GM18909 (cell line): ENCODE data around the gene PHF21A.
"Not testable (repeated sequence)": the region's sequence is repeated elsewhere in the genome, so short reads cannot be mapped to it uniquely, and the experiment has no call there.

ENCODE experiments used
- ATAC-seq: cut with Tn5 transposase; IDR thresholded peaks from one replicate; pipeline ENCODE4 v1.9.1; 2021; ENCODE audit warnings: mild to moderate bottlenecking; ENCODE audit not compliant: unreplicated experiment, poor library complexity

PHF21A gene

DNA sequence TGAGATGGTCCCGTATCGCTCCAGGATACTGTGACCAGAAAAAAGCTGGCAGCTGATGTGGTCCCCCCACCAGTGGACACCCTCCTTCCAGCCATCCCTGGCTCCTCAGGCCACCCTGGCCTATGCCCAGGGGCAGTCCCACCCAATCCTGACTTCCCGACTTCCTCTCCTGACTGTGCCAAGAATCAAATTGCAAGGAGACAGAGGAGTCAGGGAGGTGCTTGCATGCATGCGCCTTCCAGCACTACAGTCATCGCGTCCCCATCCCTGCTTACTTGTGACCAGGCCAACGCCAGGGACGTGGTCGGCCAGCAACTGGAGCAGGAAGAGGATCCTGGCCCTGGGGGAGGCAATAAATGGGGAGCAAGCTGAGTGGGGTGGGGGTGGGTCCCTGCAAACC is 210.6 kb downstream of the PHF21A start:
- ATAC-seq = no peak

GRCh38 chr11:45909594-45910475 is 211.4 kb downstream of the PHF21A start:
- no peak for ATAC-seq

DNA sequence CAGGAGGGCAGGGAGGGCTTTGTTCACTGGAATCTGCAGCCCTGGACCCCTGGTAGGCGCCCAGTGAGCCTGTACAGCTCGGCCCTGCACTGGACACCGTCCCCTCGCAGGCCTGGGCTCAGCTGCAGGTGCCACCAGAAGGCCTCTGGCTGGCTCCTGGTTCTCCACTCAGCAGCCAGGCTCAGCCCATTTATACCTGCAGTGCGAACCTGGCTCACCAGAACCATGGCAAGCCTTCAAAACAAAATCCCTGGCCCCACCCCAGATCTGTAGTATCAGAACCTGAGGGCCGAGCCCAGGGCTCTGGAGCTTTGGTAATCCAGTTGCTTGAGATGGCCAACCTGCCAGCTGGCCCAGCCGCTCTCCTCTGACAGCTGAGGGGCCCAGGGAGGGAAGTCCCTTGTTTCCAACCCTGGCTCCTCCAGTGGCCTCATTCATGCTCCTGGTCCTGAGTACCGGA is 213.3 kb downstream of the PHF21A start:
- no peak for ATAC-seq

DNA sequence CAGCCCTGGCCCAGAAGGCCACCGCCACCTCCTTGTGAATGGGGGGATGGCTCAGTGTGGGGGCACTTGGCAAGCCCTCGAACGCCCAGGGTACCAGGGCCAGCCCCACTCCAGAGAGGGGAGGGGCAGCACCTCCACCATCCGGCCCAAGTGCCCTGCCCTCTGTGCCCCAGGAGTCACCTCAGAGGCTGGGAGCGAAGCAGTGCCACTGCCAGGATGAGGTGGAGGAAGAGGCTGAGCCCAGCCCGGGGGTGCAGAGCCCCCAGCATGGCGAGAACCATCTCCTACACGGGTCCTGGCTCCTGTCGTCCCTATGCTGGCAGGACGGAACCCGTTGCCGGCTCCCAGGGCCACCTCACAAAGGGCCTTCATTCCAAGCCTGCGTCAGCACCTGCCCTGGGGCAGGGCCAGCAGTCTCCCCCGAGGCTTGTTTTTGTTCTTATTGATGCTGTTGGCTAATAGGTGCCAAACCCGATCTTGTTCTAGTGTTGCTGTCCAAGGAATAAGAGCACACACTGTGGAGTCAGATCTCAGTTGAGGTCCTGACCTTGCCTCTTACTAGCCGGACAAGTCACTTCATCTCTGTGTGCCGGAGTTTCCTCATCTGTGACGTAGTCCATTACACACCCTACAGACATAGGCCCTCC is 214.2 kb downstream of the PHF21A start, which contains the start of gene FREY1:
FREY1 (minus strand) TSS at position 307 of the 647 bp plus-strand sequence; CDS start at position 281, 26 bp downstream.
- no peak for ATAC-seq

DNA sequence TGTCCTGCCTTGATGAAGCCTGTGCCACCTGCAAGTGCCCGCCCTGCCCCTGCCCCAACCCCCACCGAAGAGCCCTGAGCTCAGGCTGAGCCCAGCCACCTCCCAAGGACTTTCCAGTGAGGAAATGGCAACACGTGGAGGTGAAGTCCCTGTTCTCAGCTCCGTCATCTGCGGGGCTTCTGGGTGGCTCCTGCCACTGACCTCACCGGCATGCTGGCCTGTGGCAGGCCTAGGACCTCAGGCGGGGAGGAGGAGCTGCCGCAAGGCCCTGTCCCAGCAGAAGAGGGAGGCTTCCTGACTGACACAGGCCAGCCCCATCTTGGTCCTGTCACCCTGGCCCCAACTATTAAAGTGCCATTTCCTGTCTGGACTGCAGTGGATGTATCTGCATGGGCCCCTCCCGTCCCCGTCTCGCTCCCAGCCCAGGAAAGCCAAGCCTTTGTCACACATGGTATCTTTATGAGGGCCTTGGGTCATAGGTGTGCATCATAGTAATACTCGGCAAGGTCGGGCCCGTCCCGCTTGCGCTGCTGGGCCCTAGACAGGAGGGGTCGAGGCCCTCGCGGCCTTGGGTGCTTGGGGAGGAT is 215.1 kb downstream of the PHF21A start:
- ATAC-seq = no peak

DNA sequence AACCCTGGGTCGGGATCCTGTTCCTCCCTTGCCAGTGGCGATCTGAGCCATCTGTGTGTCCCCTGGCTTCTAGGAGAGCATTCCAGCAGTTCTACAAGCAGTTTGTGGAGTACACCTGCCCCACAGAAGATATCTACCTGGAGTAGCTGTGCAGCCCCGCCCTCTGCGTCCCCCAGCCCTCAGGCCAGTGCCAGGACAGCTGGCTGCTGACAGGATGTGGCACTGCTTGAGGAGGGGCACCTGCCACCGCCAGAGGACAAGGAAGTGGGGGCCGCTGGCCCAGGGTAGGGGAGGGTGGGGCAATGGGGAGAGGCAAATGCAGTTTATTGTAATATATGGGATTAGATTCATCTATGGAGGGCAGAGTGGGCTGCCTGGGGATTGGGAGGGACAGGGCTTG is 215.7 kb downstream of the PHF21A start:
- not testable (repeated sequence) for ATAC-seq

GRCh38 chr11:45905095-45905494 is 216.2 kb downstream of the PHF21A start:
- no peak for ATAC-seq

DNA sequence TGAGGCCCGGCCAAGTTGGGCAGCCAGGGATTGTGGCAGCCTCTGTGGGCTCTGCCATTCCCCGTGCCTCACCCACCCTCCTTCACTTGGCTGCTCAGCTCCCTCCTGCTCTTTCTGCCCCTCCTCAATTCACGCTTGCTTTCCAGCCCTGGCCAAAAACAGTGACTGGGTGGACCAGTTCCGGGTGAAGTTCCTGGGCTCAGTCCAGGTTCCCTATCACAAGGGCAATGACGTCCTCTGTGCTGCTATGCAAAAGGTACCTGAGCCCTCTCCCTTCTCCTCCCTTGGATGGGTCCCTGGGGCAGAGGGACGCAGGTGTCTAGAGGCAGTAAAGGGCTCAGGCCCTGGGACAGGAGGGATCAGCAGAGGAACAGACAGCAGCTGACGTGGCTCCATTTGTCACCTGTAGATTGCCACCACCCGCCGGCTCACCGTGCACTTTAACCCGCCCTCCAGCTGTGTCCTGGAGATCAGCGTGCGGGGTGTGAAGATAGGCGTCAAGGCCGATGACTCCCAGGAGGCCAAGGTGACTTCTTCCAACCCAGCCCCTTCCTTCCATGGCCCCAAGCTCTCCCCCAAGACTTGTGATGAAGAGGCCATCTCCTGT is 216.8 kb downstream of the PHF21A start:
- ATAC-seq = no peak

DNA sequence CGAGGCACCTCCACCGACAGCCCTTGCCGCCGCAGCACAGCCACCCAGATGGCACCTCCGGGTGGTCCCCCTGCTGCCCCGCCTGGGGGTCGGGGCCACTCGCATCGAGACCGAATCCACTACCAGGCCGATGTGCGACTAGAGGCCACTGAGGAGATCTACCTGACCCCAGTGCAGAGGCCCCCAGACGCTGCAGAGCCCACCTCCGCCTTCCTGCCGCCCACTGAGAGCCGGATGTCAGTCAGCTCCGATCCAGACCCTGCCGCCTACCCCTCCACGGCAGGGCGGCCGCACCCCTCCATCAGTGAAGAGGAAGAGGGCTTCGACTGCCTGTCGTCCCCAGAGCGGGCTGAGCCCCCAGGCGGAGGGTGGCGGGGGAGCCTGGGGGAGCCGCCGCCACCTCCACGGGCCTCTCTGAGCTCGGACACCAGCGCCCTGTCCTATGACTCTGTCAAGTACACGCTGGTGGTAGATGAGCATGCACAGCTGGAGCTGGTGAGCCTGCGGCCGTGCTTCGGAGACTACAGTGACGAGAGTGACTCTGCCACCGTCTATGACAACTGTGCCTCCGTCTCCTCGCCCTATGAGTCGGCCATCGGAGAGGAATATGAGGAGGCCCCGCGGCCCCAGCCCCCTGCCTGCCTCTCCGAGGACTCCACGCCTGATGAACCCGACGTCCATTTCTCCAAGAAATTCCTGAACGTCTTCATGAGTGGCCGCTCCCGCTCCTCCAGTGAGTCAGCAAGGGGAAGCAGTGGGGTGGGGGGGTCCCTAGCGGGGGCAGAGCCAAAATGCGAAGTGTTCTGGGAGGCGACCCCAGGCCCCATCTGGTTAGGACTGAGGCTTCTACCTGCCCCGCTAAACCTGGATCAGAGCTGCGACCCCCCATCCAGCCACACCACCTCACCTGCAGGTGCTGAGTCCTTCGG is 218.5 kb downstream of the PHF21A start:
- no peak for ATAC-seq

- no peak for ATAC-seq
Observed at GRCh38 chr11:45901626-45902025, 219.6 kb downstream of the PHF21A start.

- no peak for ATAC-seq
Observed at GRCh38 chr11:45900916-45901617, 220.2 kb downstream of the PHF21A start.

DNA sequence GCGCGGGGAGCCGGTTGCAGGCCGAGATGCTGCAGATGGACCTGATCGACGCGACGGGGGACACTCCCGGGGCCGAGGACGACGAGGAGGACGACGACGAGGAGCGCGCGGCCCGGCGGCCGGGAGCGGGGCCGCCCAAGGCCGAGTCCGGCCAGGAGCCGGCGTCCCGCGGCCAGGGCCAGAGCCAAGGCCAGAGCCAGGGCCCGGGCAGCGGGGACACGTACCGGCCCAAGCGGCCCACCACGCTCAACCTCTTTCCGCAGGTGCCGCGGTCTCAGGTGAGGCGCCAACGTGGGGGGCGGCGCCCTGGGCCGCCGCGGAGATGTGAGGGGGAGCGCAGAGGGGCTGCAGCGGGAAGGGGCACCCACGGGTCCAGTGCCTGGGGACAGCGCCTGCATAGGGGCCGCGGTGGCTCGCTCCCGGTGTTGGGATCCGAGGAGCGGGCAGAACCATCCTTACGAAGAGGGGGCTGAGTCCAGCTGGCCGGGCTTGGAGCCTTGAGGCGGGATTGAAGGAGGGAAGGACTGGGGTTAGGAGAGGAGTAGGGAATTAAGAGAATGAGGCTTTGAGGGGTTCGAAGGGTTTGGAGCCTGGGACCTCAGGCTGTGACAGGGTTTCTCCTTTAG is 221.0 kb downstream of the PHF21A start:
- ATAC-seq = peak; percentile 16

DNA sequence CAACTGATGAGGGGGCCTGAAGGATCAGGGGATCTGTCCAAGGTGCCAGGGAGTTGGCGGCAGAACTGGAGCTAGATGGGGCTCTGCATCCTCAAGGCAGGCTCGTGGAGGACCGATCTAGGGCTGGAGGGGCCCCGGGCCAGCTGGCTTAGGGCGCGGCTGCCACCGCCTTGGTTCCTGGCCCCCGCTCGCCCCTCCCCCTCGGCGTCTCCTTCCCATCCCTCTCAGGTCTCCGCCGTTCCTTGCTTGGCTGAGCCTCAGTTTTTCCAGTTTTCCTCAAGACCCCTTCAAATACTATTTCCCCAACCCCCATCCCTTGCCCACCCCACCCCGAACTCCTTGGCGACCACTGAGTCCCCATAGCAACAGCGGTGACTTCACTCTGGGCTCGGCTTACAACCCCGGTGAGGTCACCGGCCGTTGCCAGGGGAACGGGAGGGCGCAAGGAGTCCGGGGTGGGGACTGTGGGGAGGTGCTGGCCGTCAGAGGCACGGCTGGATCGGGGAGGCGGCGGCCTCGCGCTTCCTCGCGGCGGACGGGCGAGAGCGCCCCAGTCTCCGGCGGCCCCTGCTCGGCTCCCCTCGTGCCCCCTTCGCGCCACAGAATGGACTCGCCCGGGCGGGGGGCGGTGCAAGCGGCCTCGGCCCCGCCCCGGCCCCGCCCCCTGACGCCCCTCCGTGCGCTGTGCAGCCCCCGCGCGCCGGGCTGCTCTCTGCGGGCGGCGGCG is 221.6 kb downstream of the PHF21A start:
- peak; percentile 55 for ATAC-seq

- ATAC-seq = no peak
Observed at GRCh38 chr11:45899086-45899447, 222.2 kb downstream of the PHF21A start.

- ATAC-seq = no peak
Observed at GRCh38 chr11:45897556-45897955, 223.7 kb downstream of the PHF21A start.

DNA sequence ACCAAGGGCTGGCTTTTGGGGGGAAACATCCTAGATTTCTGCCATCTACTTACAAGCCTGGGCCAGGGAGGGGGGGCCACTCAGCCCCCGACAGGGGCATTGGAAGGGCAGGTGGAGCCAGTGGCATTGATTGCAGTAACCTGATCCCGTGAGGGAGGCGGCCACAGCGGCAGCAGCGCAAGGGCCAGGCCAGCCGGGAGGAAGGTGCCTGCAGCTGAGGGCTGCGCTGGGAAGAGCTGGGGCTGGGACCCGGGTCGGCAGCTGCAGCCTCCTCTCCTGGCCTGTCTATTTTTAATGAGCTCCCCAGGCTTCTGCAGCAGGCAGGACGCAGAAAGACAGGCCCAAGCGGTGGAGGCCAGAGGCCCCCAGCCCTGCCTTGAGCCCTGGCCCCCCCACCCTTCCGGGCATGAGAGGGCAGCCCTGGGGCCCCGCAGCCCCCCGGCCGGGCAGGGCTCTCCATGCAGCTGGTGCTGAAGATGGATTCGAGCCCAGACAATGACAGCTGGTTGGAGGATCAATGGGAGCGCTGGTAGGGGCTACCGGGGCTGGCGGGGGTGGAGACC is 224.8 kb downstream of the PHF21A start:
- no peak for ATAC-seq

DNA sequence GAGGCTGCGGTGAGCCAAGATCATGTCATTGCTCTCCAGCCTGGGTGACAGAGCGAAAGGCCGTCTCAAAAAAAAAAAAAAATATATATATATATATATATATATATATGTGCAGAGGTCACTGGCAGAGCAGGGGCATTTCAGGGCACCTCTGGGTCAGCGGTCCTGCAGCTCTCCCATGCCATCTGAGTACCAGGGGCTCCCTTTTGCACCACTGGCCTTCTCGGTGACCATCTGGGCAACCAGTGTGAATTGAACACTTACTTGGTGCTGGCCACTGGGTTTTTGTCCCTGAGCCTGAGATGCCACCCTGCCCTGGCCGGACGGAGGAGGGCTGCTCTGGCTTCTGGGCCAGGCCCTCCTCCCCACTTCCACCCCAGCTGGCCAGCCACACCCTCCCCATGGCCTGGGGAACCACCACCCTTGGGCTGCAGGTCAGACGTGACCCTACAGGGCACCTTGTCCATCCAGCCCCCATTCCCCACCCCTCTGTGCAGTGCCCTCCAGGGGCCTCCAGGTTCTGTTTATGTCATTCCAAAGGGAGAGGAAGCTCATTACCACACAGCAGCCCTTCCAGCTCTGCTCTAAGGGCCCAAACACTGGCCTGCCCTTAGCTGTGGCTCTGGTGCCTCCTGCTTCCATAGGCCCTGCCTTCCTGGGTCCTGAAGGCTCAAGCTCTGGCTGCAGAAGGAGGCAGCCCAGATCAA is 225.5 kb downstream of the PHF21A start:
- ATAC-seq = no peak
